ENCODE measurements around the gene ZRANB1.

- TF ChIP-seq POLR2A (IDR thresholded peaks at IDR 0.05; ENCODE audit: low read depth, low read length) (no peak), POLR2AphosphoS5 (IDR thresholded peaks at IDR 0.05; ENCODE audit: low read depth, low read length) (no peak), TAF1 (IDR thresholded peaks at IDR 0.05; ENCODE audit: low read depth, low read length) (no peak)
These were observed 1.6 kb downstream of the ZRANB1 start for GRCh38 chr10:124943301-124944092.
